GM10847 (cell line): ENCODE measurements around the gene SHROOM3.

Experiments used
- POLR2A ChIP-seq: IDR thresholded peaks from 2 replicates; pipeline ENCODE4 v1.6.1; 2011; ENCODE audit not compliant: insufficient read length; ENCODE audit errors: extremely low read depth

The SHROOM3 gene

DNA sequence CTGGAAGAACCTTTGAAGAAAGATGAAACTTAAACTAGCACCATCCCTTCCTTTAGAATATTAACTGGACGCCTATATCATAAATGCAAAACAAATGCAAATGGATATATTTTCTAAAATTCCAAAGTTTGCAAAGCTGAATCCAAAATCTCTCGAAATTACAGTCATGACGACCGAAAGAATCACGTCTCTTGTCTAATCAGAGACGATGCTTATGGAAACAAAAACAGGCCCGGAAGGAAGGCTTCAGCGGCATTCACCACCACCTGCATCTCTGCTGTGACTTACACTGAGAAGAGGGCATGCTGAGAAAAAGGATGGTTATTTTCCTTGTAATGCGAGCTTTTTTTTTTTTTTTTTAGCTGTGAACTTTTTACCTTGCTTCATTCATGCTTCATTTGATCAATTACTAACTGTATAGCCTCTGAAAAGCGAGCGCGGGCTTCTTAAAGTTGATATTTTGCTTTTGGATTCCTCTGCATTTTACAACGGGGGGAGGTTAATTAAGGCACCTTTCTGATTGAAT lies 253.7 kb downstream of the SHROOM3 start:
- TF ChIP-seq POLR2A, result no peak

DNA sequence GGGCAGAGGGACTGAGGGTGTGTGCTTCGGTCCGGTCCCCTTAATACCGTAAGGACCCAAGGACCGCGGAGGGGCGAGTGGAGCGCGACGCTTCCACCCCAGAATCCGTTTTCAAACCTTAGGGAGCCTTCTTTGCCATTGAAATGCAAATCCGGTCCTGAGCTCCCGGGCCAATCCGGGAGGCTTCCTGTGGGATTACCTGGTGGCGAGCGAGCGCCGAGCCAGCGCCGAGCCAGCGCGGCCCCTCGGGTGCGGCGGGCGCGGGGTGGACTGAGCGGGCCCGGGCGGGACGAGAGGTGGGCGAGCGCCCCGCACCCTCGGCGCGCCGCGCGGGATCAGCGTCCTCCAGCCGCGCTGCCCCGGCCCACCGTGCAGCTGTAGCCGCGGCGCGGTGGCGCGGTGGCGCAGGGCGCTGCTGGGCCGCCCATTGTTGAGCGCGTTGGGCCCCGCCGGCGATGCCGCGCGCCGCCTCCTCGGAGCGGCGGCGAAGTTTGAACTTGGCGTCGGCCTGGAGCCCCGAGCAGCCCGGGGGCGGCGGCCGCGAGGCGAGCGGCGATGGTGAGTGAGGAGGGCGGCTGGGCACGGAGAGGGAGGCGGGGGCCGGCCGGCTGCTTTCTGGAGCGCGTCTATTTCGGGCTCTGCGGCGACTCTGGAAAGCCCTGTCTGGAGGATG lies 254.3 kb downstream of the SHROOM3 start:
- TF ChIP-seq POLR2A, result no peak

DNA sequence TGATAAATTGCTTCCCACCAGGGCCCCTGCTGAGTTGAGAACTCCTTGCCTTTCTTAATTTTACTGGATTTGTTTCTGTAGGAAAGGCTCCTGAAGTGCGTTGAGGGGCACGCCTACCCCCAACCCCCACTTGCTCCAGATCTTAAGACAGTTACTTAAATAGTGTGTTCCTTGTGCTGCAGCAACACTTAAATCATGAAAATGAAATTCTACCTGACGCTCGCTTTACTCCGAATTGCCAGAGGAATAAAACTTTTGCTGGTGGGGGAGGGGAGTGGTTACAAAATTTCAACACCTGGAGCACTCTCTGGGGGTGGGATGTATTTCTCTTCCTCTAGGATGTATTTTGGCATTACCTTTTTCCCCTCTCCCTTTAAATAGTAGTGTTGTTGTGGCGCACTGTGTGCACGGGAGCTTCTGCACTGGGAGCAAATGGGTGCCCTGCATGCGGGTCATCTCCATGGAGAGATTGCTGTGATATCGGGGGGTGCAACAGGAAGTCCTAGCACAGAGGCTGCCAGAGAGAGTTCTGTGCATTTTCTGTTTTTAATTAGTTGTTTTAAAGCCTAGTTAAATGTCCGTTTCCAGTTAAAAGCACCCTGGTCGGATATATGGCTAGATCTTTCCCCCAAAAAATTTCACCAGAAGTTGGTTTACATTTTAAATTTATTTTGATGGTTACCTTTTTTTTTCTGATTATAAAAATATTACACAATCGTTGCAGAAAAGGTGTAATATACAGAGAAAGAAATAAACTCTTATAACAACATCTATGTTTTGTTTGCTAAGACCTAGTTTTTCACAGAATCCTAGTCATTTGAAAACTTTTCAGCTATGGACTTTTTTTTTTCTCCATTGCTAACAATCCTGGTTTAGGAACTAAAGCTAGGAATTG lies 255.2 kb downstream of the SHROOM3 start:
- TF ChIP-seq POLR2A, result no peak

DNA sequence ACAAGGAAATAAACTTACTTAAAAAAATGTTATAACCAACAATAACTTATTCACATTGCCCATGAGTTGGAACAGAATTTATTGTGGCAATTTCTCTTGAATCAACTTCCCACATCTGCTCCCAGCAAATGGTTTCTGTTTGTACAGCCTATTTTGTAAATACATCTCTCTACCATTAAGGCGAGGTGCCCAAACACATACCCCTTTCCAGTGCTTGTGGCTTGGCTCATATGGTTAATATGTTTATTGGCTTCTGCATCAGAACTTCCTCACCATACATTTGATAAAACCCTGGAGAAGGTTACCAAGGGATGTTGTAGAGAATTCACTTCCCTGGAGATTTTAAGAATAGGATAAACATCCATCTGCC lies 255.9 kb downstream of the SHROOM3 start:
- no peak for TF ChIP-seq POLR2A

DNA sequence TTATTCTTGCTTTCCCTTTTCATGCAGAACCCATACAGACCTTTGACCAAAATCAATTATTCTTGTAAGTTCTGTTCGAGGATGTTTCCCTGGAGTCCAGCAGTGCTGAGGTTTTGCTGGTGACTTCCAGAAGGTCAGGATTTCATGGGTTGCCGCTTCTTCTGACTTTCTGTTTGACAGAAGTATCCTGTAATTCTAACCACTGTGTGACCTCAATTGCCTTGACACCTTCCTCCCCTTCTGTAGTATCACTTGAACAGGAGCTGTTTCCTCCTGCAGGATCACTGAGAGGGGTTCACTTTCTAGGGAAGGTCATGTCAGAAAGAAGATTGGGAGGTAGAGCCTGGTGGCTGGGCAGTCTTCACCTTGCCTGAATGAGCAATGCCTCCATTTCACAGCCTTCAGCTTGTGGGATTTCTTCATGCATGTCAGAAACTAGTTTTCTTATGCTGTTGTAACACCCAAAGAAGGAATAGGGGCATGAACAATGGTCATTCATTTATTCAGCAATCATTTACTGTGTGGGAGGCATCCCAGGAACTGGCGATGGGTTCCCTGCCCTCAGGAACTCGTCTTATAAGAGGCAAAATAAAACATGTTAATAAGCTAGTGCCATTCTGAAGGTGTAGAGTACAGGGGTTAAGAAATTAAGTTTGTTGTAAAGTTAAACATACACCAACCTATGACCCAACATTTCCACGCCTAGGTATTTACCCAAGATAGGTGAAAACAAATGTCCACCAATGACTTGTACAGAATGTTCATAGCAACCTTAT lies 257.0 kb downstream of the SHROOM3 start:
- no peak for TF ChIP-seq POLR2A

DNA sequence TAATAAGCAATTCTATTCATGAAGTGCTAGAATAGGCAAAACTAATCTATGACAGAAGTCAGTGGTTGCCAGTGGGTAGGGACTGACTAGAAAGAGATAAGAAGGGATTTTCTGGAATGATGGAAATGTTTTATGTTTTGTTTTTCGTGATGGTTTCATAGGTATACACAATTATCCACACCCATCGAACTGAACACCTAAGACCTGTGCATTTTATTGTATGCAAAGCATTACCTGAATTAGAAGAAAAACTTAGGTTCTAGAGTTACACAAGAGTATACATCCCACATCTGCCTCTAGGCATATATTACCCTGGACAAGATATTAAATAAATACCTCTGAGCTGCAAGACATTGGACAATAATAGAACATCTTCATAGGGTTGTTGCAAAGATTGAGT lies 257.7 kb downstream of the SHROOM3 start:
- no peak for TF ChIP-seq POLR2A

DNA sequence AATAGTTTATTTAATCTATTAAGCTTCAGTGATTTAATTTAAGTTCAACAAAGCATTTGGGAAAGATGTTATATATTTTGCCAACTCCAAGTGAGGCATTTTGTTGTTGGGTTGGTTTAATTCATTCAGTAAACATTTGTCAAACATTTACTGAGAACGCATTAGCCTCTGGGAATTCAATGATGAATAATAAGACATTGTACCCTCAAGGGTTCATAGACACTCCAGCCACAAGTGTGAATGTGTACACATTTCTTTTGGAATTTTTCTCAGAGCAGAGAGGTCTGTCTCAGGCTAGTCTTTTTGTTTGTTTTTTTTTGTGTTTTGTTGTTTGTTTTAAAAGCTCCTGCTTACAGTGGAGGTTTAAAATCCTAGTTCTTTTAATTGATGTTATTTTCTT lies 259.0 kb downstream of the SHROOM3 start:
- TF ChIP-seq POLR2A, result no peak

DNA sequence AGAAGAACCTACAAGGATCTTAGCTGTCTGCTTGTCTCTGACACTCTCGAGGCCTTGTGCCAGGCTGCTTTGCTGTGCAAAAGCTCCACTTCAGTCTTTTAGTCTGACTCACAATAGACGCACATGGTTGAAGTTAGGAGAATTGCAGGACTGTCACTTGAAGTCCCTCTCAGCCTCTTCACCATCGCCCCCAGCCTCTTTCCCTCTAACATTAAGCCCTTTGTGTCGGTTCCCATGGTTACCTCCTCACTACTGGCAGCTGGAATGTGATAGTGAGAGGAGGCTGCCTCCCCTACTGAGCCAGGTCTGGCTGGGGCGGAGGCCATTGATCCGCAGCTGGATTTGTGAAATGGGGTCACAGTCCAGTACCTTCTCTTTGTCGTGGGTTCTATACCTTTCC lies 261.1 kb downstream of the SHROOM3 start:
- TF ChIP-seq POLR2A, result no peak

DNA sequence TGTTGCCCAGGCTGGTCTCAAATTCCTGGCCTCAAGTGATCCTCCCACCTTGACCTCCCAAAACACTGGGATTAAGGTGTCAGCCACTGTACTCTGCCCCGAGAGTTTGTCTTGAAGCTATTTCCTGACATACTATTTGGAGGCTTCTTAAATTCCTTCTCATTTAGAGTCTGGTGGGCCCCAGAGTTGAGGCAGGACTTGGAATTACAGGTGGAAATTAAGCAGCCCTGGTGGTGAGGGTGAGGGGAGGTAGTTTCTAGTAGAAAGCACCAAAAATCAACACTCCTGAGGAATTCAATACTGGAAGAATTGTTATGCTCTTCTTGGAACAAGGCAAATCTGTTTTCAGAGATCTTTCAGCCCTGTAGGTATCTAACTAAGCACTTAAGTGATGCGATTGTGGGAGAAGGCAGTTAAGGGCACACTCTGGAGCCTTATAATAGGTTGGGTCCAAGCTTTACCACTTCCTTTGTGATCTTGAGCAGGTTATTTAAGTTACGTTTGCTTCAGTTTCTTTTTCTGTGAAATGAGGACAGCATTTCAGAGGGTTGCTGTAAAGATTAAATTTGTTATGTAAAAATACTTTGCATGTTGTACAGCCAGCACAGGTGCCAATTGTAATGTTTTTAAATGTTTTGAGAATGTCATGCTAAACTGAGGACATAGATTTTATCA lies 262.2 kb downstream of the SHROOM3 start:
- TF ChIP-seq POLR2A, result no peak

DNA sequence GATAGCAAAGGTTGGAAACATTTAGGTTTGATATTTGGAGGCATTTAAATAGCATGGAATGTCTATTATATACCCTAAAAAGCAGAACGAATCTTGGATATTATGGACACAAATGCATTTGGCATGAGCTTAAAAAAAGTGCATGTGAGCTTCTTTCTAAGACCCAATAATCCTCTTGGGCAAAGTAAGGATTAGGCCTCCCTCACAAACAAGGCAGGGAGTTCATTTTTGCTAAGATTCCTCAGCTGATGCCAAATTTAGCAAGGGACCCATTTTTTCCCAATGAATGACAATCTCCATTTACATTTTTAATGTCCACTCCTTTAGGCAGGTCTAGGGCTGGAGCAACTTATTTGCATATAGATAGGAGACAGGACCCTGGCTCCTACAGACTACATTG lies 263.1 kb downstream of the SHROOM3 start:
- TF ChIP-seq POLR2A, result no peak

DNA sequence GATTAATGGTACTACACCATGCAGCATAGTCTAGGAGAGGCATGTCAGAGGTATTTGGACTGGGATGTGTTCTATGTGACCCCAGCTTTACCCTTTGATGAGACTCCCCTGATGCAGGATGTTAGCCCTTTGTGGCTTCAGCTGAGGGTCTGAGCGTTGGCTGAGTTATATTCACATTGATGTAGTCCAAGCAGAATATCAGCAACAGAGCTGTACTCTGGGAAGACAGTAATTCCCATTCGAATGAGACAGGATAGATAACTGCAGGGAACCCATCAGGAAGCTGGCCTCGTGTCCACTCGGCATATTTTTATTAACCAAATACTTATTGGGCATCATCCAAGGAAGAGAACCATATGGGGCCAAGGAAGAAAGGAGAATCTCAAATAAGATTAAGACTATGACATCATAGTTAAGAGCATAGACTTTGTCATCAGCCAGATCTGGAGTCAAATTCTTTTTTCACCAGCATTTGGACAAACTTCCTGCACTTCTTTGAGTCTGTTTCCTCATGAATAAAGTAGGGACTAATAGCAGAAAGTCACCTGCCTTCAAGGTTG lies 264.8 kb downstream of the SHROOM3 start:
- no peak for TF ChIP-seq POLR2A

DNA sequence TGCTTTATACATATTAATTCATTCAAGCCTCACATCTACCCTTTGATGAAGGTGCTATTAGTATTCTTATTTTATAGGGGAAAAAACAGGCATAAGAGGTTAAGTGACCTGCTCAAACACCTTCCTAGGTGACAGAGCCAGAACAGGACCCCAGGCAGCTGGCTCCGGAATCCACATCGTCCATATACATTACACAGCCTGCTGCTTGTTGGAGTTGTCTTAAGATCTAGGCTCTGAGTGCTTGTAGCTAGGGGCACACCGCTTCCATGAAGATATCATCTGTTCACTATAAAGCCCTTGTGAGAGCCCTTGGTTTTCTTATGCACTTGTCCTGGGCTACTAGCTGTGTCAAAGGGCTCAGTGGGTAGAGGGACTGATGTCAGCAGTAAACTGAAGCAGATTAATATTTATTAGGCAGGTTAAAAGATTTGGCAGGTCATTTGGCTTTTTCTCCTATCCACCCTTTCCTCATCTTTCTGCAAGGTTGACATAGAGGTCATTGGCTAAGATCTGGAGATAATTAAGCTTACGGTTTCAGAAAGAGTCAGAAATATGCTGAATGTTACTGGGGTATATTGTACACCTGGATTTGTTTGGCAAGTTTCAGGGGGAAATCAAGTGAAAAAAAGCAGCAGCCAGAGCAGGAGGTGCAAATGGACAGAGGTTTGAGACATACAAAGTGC lies 267.6 kb downstream of the SHROOM3 start:
- no peak for TF ChIP-seq POLR2A

DNA sequence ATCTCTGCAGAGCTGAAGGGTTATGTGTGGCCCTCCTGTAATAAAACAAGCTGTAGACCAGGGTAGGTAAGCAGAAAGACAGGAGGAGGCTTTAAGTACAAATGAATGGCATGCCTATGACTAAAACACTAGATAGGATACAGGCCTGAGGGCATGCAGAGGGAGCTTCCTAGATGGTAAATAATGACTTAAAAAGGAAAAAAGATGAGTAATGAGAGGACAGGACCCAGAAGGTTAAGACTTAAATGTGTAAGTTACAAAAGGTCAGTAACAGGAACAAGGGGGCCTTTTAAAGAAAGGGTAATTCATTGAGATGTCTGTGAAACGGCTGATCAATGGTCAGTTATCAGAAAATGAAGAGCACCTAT lies 268.1 kb downstream of the SHROOM3 start:
- no peak for TF ChIP-seq POLR2A

DNA sequence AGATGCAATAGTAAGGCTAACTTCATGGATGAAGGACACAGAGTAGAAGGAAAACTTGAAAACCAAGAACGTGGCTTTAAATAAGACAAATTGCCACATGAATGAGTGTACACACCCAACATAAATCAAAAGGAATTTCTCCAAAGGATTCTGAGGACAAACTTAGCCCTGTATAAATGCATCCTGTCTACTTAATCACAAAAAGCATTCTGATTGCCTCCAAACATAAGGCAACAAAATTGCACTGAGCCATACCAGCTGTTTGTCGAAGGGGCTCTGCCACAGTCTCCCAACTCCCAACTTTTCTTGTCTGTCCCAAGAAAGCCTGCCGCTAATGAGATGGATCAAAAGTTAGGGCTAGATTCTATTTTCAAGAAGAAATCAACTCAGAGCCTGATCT lies 268.6 kb downstream of the SHROOM3 start:
- no peak for TF ChIP-seq POLR2A
